Ascending aorta (tissue), 2 donors: ENCODE data around the gene LRRC74A. TPM values are rescaled to one million over a fixed set of nuclear protein-coding genes. Genes with fewer than 3 reads are reported as not detected.
A peak's percentile ranks its signal among the peaks of the same experiment; 100 is the strongest.

ENCODE experiments used
- DNase-seq, 2 donors: peaks; one replicate each; pipeline ENCODE4 v3.0.0-alpha.2; 2019; ENCODE audit warnings: low spot score in 2 of 2
- H3K27ac ChIP-seq, 2 donors: fragments of 200-600 bp; sonication (generic); one replicate each; pipeline ENCODE4 v1.5.1; 2016 to 2017; ENCODE audit warnings: mild to moderate bottlenecking in 1 of 2
- H3K27me3 ChIP-seq: fragments of 200-600 bp; sonication (generic); one replicate; pipeline ENCODE4 v1.5.1; 2017
- H3K36me3 ChIP-seq, 2 donors: fragments of 200-600 bp; sonication (generic); one replicate each; pipeline ENCODE4 v1.5.1; 2016
- H3K4me1 ChIP-seq, 2 donors: fragments of 200-600 bp; sonication (generic); one replicate each; pipeline ENCODE4 v1.5.1; 2016 to 2017; ENCODE audit warnings: mild to moderate bottlenecking in 1 of 2
- H3K4me3 ChIP-seq, 2 donors: fragments of 200-600 bp; sonication (generic); one replicate each; pipeline ENCODE4 v1.5.1; 2016 to 2017; ENCODE audit warnings: mild to moderate bottlenecking in 1 of 2
- H3K9me3 ChIP-seq, 2 donors: fragments of 200-600 bp; sonication (generic); one replicate each; pipeline ENCODE4 v1.5.1; 2016
- CTCF ChIP-seq, 3 experiments: fragments of 200-600 bp in 2 of 3; fragments of 450-650 bp in 1 of 3; sonication (generic) in 2 of 3; IDR thresholded peaks; one replicate each; pipeline ENCODE4 v1.5.1; 2016 to 2019; ENCODE audit warnings: antibody characterized with exemption in 3 of 3, mild to moderate bottlenecking in 1 of 3, moderate library complexity in 1 of 3
- intact Hi-C: fragments of 100-400 bp; cut with DNase I; formaldehyde crosslinking; loops from one replicate; pipeline ENCODE4 v1.15.1; 2023
- total RNA-seq: library from RNA; depleted of rRNA; stranded (reverse); fragments of >200 nt; gene quantifications from one replicate; pipeline ENCODE4 v1.1.0, GENCODE V29; 2016

Gene LRRC74A
- total RNA-seq, 1 donor from 2014 or later: not detected

GRCh38 chr14:76820700-76821099, 5.5 kb upstream of the LRRC74A start:
- H3K4me1 ChIP-seq: no peaks in the 10 kb centered on the region
- H3K27ac ChIP-seq: no peak overlapping the region
- intact Hi-C loops: no loop called here
- H3K4me3 ChIP-seq: no peak overlapping the region
- no peaks in the 10 kb centered on the region for H3K9me3 ChIP-seq
- DNase-seq: no peak
- no peak for TF ChIP-seq CTCF (IDR thresholded peaks at IDR 0.05)
- no peaks in the 10 kb centered on the region for H3K27me3 ChIP-seq
- H3K36me3 ChIP-seq: no peaks in the 10 kb centered on the region

DNA sequence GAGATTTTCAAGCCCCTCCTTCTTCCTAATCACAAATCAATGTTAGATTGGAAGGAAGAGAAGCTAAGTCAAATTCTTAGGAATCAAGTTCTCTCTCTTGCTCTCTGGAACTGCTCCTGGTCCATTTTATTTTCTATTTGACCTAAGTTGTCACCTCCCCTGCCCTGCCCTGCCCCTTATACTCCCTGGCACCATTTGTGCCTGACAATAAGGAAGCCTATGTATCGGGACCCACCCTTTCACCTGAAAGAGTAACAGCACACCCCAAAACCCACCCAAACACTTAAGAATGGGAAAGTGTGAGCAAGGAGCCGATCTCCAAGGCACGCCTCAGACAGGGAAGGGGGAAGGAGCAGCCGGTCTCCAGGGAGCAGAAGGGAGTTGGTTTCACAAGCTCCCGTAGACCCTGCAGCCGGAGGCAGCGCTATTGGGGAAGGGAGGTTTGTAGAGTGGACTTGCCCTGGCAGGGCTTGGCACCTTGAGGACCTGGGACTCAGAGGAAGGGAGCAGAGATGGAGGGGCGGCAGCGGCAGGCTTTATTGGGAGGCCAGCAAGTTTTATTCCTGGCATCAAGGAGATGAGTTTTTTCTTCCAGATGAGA, 1.6 kb downstream of the LRRC74A start:
- H3K27me3 ChIP-seq: no peaks in the 10 kb centered on the region
- intact Hi-C loops: no loop called here
- no peaks in the 10 kb centered on the region for H3K36me3 ChIP-seq
- no peaks in the 10 kb centered on the region for H3K9me3 ChIP-seq
- peak overlapping the region in 1 of 2 donors; percentile 4 for H3K27ac ChIP-seq
- peak overlapping the region; percentile 33 to 53 for H3K4me3 ChIP-seq
- H3K4me1 ChIP-seq: no peaks in the 10 kb centered on the region
- DNase-seq: no peak
- no peak for TF ChIP-seq CTCF (IDR thresholded peaks at IDR 0.05)

GRCh38 chr14:76828339-76829012, 2.3 kb downstream of the LRRC74A start:
- no peaks in the 10 kb centered on the region for H3K4me1 ChIP-seq
- H3K27me3 ChIP-seq: no peaks in the 10 kb centered on the region
- no peaks in the 10 kb centered on the region for H3K9me3 ChIP-seq
- peak overlapping the region; percentile 33 to 53 for H3K4me3 ChIP-seq
- intact Hi-C loops: no loop called here
- H3K27ac ChIP-seq: peak overlapping the region; percentile 4 to 27
- DNase-seq: no peak
- no peak for TF ChIP-seq CTCF (IDR thresholded peaks at IDR 0.05)
- H3K36me3 ChIP-seq: no peaks in the 10 kb centered on the region

DNA sequence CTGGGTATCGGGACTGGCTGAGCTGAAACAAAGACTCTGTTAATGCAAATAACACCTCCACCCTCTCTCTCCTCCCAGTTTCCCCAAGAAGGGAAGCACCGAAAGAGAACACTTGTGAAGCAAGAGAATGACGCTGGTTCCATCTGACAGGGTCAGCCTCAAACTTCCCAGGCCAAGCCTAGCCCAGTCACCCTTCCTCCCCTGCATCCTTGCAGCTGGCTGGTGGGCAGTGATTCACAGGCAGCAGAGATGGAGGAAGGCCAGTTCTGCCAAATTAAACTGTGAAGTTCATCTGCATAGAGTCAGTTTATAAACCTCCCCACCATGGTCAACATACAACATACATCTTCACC, 2.8 kb downstream of the LRRC74A start:
- Histone ChIP-seq H3K9me3 (no peaks in the 10 kb centered on the region), H3K27ac (no peak overlapping the region), H3K4me1 (no peaks in the 10 kb centered on the region), H3K27me3 (no peaks in the 10 kb centered on the region), H3K36me3 (no peaks in the 10 kb centered on the region), H3K4me3 (no peak overlapping the region)
- intact Hi-C loops: no loop called here
- no peak for TF ChIP-seq CTCF (IDR thresholded peaks at IDR 0.05)
- peak in 1 of 2 donors; percentile 19 for DNase-seq

DNA sequence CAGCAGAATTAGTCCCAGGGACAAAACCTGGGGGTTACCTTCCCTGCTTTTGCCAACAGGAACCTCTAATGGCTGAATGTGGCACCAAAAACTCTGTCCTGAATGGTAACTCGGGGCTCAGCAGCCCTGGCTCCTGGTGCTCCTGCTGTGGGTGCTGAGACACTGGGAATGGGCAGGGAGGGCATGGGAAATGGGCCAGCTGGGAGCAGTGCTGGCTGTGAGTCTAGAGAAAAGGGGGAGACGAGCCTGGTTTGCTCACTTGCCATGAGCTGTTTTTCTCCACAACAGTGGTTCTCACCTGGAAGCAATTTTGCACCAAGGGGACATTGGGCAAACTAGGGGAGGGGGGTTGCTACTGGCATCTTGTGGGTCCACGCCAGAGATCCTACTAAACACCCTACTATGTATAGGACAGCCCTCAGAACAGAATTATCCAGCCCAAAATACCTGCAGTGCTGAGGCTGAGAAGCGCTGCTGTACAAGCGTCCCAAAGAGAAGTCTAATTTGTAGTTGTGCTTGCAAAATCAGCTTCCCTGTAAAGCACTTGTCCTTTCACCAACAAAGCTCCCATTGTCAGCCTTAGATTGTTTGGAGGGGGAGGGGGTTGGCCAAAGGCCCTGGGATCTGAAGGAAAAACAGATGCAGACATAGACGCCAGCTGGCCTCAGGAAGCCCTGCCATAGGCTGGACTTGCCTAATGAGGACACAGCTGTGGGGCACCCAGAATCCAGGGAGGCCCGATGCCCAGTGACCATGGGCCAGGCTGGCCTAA, 3.6 kb downstream of the LRRC74A start:
- DNase-seq: no peak
- Histone ChIP-seq H3K36me3 (no peaks in the 10 kb centered on the region), H3K27ac (no peak overlapping the region), H3K4me1 (no peaks in the 10 kb centered on the region), H3K4me3 (no peak overlapping the region), H3K9me3 (no peaks in the 10 kb centered on the region), H3K27me3 (no peaks in the 10 kb centered on the region)
- TF ChIP-seq CTCF (IDR thresholded peaks at IDR 0.05): no peak
- intact Hi-C loops: no loop called here
